GM19467 (cell line): ENCODE data around the gene CAPN5.
"Not testable (repeated sequence)": the region's sequence is repeated elsewhere in the genome, so short reads cannot be mapped to it uniquely, and the experiment has no call there.

Source experiments
- ATAC-seq: cut with Tn5 transposase; IDR thresholded peaks from one replicate; pipeline ENCODE4 v1.9.1; 2021; ENCODE audit warnings: mild to moderate bottlenecking, moderate library complexity; ENCODE audit not compliant: unreplicated experiment

Gene CAPN5

DNA sequence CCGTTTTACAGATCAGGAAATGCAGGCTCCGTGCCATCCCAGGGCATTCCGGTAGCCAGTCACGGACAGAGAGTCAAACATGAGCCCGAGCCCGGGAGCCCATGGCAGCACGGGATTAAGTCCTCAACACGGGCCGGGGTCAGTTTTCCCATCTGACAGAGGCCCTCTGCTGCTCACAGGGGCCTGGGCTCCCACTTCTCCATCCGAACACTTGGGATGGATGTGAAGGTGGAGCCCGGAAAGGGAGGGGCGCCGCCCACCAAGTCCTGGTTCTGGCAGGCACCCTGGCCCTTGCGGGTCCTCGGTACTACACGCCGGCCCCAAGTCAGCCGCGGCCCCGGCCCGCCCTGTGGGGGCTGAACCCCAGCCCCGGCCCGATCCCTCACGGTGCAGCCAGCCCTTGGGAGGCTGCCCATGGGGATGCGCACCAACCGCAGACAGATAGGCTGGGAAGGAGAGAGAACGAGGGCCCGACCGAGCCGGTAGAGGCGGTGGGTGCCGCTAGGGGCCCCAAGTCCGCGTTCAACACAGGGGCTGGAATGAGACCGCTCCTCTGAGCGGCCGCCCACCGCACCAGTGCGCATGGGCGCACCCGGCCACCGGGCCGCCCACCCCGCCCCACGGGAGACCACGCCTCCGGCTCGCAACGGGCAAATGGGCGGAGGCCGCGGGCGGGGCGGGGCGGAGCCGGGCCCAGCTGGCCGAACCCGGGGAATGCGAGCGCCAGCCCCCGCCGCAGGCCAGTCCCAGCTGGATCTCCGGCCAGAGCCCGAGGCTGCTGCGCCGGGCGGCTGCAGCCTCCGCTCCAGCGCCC lies at the start of gene CAPN5:
Gene CAPN5 (plus strand): TSS at position 743 of the 814 bp plus-strand sequence. CDS start 17,916 bp downstream, outside the sequence.
- peak; percentile 87 for ATAC-seq

DNA sequence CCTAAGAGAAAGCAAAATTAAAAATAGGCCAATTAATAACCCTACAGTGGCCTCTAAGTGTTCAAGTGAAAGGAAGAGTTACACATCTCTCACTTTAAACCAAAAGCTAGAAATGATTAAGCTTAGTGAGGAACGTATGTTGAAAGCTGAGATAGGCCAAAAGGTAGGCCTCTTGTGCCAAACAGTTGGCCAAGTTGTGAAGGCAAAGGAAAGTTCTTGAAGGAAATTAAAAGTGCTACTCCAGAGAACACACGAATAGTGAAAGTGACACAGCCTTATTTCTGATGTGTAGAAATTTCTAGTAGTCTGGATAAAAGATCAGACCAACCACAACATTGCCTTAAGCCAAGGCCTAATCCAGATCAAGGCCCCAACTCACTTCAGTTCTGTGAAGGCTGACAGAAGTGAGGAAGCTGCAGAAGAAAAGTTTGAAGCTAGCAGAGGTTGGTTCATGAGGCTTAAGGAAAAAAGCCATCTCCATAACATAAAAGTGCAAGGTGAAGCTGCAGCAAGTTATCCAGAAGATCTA lies 48.3 kb upstream of the CAPN5 start:
- ATAC-seq: not testable (repeated sequence)

DNA sequence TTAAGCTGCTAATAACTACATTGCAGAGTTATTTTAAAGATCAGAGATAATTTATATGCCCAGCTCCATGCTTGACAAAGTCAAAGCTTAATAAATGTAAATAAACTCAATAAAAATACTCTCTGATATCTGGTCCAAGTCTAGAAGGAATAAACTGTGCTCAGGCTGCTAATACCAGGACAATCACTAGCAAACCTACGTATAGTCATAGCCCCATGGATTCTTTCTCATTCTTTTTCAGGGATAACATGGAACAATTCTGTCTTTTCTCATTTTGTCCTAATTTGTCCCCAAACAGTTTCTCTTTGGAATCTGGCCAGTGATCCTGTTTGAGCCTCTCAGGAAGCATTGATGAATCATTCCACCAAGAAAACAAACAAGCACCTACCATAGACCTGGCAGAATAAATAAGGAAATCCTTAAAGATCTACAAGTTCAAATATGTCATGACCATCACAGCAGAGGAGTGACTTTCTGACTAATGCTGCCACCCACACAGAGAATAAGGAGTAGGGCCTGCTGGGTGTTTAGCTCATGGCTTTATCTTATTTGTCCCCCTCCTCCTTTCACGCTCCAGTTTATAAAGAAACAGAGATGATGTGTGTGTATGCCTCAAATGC lies 46.7 kb upstream of the CAPN5 start:
- ATAC-seq: no peak

DNA sequence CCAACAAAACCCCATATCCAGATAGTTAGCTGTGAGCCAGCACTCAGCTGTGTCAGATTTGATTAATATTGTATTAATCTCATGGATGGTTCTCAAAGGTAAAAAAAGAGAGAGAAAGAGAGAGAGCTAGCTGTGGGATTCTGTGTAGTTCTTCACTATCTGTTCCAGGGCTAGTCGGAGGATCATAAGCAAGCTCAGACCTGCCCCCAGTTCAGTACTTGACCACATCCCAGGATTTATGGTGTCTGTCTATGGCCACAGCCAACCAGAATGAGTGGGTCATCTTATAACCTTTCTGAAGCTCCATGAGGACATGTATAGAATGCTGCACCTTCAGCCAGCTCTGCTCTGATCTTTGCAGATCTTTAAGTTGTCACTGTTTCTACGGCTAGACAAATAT lies 46.0 kb upstream of the CAPN5 start:
- ATAC-seq: no peak

DNA sequence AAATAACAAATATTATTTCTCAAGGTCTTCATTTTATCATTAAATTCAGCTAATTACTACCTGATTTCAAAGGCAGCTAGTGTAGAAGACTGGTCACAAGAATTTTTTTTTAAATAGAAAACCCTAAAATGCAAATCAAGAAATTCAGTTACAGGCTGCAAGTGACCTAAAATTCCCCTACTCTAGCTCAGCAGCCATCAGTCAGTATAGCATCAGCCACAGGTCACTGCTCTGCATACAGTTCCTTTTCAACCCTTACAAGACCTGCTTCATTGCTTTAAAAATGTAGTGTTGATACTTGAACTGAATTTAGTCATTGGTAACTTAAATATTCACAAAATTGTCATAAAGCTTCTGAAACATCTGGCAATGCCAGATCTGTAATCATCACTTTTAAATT lies 42.0 kb upstream of the CAPN5 start:
- no peak for ATAC-seq

DNA sequence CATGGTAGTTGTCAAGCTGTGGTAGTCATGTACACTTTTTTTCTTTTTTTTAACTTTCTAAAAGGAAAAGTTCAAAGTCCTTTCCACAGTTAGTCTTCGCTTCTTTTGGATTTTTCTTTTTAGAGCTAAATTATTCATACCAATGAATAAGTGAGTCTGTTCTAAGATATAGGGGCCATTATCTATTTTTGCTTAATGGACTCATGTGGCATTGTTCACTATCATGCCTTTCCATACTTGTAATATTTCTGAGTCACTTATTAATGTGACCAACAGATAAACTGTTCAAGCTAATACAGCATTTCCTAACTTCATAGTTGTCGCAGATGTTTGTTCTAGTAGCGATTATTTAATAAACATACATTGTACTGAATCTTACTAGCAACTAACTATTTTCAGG lies 40.5 kb upstream of the CAPN5 start:
- no peak for ATAC-seq

DNA sequence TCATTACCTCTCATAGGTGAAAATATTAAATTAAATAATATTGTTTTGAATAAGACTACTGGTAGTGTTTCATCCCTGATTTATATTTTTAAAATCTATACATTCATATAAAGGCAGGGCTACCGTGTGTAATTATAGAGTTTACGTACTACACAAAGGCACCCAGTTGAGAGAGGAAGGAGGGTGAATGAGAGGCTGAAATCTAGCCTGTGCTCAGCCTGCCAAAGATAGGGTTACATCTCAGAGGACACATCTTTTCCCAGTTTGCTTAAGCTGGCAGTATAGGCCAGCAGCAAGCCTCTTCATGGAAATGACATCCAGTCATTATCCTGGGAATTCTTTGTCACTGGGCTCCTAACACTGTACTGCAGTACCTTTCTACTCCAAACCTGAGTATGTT lies 40.0 kb upstream of the CAPN5 start:
- ATAC-seq: no peak

DNA sequence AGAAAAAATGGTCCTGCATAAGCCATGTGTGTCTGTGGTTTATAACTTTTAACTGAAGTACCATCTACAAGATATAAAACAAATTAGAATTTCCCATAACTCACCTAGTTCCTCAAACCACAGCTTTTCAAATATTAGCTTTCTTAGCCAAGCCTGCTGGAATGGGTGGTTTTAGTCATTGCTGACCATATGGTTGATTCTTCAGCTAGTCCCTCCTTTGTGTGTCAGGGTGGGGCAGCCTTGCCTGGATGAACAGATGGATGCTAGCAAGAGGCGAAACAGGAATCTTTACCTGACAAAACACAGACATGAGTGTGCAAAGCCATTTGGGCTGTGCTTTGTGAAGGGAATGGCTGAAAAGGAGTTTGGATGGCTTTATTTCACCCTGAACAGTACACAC lies 39.5 kb upstream of the CAPN5 start:
- no peak for ATAC-seq

DNA sequence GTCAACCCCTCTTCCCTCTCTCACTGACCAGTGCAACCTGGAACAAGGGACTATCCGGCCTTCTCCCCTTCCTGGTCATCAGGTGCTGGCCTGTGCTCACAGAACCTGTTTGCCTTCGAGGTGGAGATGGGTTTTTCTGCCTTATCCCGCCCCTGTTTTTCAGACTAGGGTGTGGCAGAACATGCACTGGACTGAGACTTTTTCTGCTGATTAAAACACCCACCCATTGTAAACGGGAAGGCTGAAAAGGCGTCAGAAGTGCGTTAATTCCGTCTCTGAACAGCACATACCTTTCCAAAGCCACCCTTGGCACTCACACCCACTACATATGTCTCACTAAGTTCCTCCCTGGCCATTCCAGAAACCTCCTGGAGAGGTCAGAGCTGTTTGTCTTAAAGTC lies 36.9 kb upstream of the CAPN5 start:
- ATAC-seq: no peak

DNA sequence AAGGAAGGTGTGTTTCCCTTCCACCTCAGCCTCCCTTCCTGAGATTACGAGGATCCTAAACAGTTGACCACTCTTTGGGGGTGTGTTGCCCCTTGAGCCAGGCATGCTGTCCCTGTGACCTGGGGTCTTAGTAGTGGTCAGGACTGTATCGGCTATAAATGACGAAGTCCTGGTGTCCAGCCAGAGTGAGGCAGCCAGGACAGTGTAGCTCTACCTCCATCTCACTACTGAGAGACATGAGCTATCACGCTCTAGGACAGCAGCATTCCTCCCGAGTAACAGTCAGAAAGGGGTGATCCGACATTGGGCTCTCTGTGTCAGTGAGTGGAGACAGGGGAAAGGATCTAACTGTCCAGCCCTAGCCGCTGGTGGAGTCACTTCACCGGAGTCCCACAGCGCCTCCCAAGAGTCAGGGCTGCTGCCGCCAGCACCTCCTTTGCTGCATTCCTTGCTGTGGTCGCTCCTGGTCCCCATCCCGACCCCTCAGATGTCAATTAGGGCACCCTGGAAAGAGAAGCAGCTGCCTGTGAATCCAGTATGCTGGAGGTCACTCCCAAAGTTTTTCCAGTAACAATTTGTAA lies 35.8 kb upstream of the CAPN5 start:
- no peak for ATAC-seq

DNA sequence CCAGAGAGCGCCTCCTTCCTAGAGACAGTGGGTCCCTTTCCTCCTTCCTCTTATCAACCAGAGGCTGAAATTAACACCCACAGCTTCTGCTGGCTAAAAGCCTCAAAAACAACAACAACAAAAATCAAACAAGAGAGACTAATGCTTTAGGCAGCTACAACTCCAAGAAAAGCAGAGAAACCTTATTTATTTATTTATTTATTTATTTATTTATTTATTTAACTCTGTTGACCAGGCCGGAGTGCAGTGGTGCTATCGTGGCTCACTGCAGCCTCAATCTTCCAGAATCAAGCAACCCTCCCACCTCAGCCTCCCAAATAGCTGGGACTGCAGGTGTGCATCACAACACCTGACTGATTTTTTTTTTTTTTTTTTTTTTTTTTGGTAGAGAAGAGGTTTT lies 35.2 kb upstream of the CAPN5 start:
- no peak for ATAC-seq

DNA sequence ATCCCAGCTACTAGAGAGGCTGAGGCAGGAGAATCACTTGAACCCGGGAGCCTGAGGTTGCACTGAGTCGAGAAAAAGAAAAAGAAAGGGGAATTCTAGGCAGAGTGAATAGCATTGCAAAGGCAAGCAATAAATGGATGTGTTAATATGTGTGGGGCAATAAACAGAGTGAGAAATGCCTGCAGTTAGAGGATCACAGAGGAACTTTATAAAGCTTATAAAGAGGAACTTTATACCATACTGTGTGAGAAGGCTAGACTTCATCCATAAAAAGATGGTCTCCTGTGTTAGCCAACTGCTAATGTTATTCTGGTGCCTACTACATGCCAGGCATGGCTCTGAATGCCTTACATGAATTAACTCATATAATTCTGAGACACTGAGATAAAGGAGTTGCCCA lies 31.7 kb upstream of the CAPN5 start:
- ATAC-seq: no peak

DNA sequence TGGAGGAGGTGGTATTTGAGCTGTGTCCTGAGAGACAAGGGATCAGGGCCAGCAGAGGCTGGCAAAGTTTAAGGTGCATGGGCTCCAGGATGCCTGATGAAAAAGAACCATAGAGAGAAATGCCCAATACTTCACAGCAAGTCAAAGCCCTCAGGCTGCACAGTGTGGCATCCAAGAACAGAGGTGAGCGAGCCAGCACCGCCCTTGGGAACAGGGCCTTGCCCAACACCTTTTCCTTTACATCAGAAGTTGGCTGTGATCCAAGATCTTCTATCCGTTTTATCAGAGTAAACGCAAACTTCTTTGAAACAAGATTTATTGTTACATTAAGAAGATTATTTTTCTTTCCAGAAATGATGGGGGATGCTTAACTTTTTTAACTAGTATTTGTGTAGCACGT lies 31.2 kb upstream of the CAPN5 start:
- ATAC-seq: no peak

DNA sequence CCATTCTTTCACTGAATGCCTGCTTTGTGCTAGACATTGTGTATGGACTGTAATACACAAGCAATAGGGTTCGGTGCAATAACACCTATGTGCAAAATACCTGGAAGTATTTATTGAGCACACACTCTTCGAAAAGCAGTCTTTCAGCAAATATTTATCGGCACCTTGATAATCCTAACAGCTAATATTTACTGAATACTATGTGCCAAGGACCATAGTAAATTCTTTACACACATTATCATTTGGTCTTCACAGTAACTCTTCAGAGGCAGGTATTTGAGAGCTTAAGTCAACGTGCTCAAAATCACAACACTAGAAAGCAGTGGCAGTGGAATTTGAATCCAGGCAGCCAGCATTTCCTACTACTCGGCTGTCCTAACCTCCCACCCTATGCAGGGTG lies 30.4 kb upstream of the CAPN5 start:
- no peak for ATAC-seq

DNA sequence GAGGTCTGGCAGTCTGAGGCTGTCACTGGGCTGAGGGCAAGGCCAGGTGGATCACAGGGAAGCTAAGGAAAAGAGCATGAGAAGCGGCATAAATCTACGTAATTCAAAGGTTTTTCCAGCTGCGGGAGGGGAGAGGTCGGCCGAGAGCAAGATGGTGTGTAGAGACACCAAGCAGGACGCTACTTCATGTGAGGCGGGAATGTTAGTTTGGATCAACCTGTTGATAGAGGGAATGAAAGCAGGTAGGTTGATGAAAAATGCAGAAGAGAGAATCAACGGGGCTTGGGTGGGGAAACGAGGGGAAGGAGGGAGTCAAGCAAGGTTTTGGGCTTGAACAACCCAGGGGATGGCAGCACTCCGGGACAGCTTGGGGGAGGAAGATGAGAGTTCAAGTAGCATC lies 29.7 kb upstream of the CAPN5 start:
- no peak for ATAC-seq

DNA sequence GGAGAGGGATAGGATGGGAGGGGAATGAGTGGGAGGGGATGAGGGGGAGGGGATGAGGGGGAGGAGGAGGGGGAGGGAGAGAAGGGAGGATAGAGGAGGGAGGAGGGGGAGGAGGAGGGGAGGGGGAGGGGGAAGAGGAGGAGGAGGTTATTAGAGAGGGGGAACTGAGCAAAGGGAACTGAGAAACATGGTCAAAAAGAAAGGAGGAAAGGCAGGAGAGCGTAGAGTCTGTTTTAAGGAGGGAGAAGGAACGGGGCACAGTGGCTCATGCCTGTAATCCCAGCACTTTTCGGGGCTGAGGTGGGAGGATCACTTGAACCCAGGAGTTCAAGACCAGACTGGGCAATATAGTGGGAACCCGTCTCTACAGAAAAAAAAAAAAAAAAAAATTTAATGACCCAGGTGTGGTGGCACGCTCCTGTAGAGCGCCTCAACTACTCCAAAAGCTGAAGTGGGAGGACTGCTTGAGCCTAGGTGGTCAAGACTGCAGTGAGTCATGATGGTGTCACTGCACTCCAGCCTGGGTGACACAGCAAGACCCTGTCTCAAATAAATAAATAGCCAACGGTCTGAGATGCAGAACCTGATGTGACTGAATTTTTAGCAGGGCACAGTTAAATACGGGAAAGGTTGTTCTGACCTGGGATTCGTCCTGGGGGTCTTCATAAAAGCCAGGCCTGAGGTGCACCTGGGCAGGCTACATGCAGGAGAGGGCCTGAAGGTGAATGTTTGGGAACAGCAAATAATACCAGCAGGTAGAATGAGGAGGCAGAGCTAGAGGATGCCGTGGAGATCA lies 28.5 kb upstream of the CAPN5 start:
- ATAC-seq: no peak

DNA sequence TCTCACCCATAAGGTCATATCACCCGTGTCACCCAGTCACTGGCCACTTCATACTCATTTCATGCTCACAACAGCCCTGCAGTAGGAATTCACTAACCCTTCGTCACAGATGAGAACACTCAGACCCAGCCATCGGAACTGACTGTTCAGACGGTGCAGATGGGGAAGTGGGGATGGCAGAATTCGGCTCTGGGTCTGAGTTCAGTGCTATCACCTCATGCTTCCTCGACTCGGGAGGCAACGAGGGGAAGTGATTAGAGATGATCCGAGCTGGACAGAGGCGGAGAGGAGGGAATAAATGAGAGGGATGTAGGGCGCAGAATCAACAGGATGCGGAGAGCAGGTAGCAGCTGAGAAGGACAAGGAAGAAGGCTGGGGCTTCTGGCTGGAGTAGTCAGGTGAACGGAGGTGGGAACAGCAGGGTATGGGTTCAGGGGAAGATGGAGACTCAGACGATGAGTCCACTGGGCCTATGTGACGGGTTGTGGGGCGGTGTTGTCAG lies 27.9 kb upstream of the CAPN5 start:
- ATAC-seq: no peak

DNA sequence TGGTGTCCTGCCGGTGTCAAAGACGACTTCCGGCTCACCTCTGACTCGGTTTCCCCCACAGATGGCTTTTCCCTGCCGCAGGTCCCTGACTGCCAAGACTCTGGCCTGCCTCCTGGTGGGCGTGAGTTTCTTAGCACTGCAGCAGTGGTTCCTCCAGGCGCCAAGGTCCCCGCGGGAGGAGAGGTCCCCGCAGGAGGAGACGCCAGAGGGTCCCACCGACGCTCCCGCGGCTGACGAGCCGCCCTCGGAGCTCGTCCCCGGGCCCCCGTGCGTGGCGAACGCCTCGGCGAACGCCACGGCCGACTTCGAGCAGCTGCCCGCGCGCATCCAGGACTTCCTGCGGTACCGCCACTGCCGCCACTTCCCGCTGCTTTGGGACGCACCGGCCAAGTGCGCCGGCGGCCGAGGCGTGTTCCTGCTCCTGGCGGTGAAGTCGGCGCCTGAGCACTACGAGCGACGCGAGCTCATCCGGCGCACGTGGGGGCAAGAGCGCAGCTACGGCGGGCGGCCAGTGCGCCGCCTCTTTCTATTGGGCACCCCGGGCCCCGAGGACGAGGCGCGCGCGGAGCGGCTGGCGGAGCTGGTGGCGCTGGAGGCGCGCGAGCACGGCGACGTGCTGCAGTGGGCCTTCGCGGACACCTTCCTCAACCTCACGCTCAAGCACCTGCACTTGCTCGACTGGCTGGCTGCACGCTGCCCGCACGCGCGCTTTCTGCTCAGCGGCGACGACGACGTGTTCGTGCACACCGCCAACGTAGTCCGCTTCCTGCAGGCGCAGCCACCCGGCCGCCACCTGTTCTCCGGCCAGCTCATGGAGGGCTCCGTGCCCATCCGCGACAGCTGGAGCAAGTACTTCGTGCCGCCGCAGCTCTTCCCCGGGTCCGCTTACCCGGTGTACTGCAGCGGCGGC lies 27.0 kb upstream of the CAPN5 start:
- ATAC-seq: no peak

DNA sequence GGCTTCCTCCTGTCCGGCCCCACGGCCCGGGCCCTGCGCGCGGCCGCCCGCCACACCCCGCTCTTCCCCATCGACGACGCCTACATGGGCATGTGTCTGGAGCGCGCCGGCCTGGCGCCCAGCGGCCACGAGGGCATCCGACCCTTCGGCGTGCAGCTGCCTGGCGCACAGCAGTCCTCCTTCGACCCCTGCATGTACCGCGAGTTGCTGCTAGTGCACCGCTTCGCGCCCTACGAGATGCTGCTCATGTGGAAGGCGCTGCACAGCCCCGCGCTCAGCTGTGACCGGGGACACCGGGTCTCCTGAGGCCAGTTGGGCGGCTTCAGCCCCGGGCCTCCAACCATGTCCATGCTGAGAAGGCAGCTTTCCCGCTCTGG lies 26.4 kb upstream of the CAPN5 start:
- ATAC-seq: no peak

DNA sequence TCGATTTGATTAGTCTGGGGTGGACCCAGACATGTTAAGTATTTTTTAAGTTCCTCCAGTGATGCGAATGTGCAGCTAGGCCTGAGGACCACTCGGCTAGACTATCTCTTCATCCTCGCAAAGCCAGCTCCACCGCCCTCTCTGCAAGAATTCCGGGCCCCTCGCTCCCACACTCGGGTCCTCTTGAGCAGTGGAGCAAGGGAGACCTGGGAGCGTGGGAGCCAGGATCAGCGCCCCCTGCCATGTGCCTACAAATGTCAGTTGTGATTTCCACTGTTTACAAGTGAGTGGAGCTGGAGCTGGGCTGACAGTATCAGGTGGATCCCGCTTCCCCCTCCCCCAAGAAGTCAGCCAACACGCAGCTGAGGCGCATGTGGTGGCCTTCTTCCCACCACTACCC lies 25.9 kb upstream of the CAPN5 start:
- ATAC-seq: no peak
